HG02943 (cell line): Measurements from ENCODE around the gene ADAMTS14.
"Not testable (repeated sequence)": the region's sequence is repeated elsewhere in the genome, so short reads cannot be mapped to it uniquely, and the experiment has no call there.

Experiments used
- ATAC-seq: cut with Tn5 transposase; IDR thresholded peaks from one replicate; pipeline ENCODE4 v1.9.1; 2021; ENCODE audit warnings: mild to moderate bottlenecking, low read depth, moderate library complexity; ENCODE audit not compliant: unreplicated experiment

Gene ADAMTS14

DNA sequence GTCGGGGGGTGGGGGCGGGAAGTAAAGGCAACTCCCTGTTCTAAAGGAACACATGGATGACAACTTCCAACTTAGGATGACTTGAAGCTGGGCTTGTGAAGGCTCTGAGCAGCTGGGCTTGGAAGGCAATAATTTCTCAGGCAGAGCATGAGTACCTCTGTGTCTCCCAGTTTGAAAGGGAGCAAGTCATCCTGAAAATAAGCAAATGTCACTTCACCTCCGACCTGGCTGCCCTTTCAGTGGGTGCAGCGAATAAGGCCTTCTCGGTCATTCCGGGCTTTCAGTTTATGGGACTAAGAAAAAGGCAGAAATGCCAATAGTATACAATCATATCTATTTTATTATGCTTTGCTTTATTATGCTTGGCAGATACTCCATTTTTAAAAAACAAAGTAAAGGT is 15.3 kb upstream of the ADAMTS14 start:
- ATAC-seq: no peak

DNA sequence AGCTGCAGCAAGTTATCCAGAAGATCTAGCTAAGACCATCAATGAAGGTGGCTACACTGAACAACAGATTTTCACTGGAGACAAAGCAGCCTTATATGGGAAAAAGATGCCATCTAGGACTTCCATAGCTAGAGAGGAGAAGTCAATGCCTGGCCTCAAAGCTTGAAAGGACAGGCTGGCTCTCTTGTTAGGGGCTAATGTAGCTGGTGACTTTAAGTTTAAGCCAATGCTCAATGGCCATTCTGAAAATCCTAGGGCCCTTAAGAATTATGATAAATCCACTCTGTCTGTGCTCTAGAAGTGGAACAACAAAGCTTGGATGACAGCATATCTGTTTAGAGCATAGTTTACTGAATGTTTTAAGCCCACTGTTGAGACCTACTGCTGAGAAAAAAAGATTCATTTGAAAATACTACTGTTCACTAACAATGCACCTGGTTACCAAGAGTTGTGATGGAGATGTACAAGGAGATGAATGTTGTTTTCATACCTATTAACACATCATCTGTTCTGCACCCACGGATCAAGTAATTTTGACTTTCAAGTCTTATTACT is 13.6 kb upstream of the ADAMTS14 start:
- no peak for ATAC-seq

DNA sequence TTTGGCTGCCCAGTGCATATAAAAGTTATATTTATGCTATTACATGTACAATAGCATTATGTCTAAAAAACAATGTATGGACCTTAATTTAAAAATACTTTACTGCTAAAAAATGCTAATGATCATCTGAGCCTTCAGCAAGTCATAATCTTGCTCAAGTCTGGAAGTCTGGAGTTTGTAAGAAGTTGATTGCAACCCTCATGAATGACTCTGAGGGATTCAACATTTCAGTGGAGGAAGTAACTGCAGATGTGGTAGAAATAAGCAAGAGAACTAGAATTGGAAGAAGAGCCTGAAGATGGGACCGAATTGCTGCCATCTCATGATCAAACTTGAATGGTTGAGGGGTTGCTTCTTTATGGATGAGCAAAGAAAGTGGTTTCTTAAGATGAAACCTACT is 13.0 kb upstream of the ADAMTS14 start:
- no peak for ATAC-seq

DNA sequence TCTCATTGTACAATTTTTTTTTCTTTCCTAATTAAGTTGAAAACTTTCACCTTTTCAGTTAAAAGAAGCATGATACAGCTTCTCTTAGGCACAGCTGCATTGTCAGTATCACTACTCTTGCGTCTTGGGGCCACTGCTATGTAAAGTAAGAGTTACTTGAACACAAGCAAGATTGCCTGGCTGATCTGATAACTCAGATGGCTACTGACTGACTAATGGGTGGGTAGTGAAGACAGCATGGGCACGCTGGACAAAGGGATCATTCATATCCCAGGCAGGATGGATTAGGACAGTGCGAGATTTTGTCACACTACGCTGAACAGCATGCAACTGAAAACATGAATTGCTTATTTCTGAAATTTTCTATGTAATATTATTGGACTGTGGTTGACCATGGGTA is 11.6 kb upstream of the ADAMTS14 start:
- ATAC-seq: no peak

DNA sequence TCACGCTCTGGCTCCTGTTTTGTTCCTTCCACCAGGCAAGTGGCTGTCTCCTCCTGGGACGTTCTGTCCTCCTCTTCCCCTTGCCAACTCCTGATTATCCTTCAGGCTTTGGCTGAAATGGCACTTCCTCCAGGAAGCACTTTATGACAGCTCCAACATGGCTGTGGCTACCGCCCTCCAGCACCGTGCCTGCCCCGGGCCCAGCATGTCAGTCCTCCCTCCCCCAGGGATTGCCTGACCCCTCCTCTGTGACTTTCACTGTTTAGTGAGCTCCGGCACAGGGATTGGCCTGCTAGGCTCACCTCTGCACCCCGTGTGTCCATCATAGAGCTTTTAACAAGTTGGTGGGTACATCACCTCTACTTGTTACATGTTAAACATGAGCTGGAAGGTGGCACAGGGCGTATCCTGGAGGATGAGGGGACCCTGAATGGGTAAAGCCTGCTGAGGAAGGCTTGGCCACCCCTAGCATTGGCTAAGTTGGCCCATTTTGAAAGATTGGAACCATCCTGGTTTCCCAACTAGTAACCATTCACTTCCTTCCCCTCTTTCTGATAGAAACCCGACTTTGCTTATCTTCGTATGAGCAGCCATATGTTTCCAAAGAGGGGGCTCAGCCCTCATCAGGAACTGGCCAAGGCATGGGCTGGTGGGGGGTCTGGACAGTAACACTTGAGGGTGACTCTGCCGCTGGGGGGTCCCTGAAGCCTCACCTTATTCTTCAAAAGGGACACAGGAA is 10.5 kb upstream of the ADAMTS14 start:
- no peak for ATAC-seq

DNA sequence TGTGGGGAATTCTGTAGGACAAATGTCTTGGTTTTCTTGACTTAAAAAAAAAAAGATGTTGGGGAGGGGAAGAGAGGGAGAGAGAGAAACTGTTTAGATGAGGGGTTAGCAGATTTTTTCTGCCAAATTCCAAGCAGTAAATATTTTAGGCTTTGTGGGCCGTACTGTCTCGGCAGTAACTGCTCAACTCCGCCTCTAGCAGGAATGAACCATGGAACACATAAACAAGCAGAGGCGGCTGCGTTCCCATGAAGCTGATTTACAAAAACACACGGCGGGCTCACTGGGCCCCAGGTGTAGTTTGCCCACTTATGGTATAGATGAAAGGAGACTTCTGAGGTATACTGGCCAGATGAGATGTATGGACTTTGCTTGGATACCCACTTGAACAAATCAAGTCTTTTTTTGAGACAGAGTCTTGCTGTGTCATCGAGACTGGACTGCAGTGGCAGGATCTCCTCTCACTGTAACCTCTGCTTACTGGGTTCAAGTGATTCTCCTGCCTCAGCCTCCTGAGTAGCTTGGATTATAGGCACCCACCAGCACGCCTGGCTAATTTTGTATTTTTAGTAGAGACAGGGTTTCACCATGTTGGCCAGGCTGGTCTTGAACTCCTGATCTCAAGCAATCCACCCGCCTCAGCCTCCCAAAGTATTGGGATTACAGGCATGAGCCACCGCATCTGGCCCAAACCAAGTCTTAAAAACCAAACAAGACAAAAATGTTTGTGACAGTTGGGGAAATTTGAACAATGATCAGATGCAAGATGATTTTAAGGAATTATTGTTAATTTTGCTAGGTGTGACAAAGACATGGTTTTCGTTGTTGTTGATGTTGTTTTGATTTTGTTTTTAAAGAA is 9.7 kb upstream of the ADAMTS14 start:
- ATAC-seq: no peak

DNA sequence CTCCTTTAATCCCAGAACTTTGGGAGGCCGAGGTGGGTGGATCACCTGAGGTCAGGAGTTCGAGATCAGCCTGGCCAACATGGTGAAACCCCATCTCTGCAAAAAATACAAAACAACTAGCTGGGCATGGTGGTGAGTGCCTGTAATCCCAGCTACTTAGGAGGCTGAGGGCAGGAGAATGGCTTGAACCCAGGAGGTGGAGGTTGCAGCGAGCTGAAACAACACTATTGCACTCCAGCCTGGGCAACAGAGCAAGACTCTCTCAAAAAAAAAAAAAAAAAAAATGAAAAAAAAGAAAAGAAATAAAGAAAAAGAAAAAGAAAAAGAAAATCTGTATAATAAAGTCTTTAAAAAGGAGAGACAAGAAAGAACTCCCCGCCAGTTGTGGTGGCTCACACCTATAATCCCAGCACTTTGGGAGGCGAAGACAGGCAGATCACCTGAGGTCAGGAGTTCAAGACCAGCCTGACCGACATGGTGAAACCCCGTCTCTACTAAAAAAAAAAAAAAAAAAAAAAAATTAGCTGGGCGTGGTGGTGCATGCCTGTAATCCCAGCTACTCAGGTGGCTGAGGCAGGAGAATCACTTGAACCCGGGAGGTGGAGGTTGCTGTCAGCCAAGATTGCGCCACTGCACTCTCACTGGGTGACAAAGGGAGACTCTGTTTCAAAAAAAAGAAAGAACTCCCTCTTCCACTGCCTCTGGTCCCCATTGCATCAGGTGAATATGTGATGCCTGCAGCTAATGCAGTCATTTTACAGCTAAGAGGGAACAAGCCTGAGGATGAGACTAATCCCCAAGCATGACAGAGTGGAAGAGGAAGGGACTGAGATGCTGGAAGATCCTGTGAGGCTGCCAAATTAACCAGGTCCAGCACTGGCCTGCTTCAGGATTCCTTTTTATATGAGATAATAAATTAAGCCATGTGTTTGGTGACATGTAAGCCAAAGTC is 8.6 kb upstream of the ADAMTS14 start:
- ATAC-seq: not testable (repeated sequence)

DNA sequence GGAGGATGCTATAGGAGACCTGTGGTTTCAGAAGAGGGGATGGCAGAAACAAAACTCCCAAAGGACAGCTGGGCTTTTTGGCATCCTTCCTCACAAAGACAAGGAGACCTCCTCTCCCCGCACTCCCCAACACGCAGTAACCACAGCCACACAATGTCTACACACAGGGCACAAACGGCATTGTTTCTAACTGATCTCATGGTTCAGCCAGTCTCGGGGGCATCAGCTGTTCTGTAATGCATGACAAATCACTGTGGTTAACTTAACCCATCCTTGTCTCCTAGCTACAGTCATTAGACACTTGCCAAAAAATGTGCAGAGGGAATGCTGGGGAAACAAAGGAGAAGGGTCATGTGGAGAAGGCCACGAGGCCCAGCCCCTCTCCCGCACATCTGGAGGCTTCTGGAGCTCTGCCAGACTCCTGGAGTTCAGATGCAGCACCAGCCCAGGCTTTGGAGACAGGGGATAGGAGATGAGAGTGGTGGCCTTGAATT is 7.6 kb upstream of the ADAMTS14 start:
- ATAC-seq: no peak

DNA sequence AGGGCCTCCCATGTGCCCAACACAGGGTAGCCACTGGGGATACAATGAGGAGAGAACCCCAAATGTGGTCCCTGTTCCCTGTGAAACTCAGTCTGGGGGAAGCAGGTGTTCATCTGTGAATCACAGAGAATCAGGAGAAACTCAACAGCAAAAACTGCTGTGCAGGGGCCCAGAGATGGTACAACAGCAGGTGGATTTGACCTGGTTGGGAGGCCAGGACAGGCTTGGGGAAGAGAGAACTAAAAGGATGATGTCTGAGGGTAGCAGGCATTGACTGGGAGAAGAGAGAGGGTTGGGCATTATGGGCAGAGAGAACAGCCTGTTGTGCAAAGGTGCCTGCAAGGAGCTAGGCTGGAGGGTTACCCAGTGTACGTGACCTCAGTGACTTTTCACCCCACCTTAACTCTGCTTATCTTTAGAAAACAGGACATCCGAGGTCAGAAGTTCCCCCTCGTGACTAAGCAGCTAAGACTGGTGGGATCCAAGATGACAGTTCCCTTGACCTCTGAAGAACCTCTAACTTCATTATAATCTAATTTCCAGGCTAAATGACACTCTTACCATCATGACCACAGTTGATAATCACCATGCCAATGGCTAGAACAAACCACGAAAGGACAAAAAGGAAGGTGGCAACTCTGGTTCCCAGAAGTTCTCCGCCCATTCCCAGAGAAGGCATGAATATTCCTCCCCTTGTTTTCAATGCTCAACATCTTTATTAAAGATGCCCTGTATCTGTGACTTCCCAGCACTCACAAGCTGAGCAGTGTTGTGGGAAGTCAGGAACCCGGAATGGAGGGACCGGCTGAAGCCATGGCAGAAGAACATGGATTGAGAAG is 5.1 kb upstream of the ADAMTS14 start:
- no peak for ATAC-seq

DNA sequence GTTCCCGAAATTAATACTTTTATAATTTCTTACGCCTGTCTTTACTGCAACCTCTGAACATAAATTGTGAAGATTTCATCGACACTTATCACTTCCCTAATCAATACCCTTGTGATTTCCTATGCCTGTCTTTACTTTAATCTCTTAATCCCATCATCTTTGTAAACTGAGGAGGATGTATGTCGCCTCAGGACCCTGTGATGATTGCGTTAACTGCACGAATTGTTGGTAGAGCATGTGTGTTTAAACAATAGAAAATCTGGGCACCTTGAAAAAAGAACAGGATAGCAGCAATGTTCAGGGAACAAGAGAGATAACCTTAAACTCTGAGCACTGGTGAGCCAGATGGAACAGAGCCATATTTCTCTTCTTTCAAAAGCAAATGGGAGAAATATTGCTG is 4.5 kb upstream of the ADAMTS14 start:
- ATAC-seq: not testable (repeated sequence)

DNA sequence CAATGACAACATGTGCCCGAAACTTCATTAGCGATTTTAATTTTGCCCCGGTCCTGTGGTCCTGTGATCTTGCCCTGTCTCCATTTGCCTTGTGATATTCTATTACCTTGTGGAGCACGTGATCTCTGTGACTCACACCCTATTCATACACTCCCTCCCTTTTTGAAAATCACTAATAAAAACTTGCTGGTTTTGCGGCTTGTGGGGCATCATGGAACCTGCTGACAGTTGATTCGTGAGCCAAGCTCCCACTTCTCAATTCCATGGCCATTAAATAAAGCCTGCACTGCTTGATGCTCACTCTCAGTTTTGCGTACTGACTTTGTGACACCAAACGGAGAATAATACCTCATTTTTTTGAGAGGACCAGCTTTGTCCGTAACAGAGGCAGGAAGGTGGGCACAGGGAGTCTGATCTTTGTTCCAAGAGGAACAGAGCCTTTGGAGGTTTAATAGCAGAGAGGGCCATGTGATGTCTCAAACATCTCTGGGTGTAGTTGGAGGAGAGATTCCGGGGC is 3.8 kb upstream of the ADAMTS14 start:
- no peak for ATAC-seq

DNA sequence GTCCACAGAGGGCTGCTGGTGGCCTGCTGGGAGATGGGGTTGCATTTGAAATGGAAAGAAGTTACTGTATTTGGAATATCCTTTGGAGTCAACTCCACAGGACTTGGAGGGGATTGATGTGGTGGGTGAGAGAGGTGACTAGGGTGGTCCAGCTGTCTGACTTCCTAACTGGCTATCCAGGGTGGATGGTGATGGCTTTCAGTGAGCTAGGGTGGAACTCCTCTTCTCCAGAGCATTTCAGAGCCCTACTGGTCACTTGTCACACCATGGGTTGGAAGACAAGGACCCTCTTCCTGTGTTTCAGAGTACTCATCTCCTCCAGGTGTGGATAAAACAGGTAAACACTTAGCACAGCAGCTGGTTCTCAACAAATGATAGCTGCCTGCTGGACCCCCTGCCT is 3.3 kb upstream of the ADAMTS14 start:
- ATAC-seq: no peak

DNA sequence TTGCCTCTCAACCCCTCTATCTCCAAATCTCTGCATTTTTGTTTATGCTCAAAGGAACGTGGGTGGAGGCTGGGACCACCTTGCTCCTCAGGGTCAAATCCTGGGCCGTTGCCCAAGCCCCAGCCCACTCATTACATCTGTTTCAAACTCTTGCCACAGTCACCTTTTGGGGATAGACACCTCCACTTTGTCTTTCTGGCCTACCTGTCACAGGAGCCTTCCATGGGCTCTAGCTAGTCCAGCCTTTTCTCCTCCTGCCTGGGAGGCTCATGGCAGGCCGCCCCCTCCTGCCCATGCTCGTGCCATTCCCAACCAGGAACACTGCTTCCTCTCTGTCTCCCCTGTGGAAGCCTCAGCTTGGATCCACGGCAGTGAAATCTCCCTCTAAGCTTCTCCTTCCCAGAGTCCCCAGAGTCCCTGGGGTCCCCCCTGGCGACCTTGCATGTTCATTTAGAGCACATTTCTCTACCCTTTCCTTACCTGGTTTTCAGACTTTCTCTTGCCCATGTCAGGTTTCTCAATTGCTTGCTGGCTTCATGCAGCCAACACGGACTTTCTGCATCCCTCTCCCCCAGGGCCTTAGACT is 2.5 kb upstream of the ADAMTS14 start:
- ATAC-seq: no peak

DNA sequence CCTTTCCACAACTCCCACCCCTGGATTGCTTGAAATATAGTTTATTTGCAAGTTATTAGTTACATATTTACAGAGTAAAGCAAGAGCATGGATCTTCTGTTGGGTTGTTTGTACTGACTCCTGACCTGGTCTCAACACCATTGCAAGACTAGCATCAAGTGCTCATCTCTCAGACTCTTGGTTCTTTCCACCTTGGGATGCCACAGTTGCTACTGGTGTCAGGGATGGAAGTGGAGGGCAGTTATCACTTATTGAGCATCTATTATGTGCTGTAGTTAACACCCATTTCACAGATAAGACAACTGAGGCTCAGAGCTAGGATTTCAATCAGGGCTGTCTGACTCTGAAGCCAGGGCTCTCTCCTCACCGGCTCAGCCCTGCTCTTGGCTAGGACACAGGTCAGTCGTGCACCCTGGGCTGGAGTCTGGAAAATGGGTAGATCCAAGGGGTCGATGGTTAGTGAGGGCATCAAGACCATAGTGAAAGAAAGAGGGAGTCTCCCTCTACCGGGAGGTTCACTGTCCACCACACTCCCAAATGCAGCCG is 614 bp upstream of the ADAMTS14 start:
- no peak for ATAC-seq

DNA sequence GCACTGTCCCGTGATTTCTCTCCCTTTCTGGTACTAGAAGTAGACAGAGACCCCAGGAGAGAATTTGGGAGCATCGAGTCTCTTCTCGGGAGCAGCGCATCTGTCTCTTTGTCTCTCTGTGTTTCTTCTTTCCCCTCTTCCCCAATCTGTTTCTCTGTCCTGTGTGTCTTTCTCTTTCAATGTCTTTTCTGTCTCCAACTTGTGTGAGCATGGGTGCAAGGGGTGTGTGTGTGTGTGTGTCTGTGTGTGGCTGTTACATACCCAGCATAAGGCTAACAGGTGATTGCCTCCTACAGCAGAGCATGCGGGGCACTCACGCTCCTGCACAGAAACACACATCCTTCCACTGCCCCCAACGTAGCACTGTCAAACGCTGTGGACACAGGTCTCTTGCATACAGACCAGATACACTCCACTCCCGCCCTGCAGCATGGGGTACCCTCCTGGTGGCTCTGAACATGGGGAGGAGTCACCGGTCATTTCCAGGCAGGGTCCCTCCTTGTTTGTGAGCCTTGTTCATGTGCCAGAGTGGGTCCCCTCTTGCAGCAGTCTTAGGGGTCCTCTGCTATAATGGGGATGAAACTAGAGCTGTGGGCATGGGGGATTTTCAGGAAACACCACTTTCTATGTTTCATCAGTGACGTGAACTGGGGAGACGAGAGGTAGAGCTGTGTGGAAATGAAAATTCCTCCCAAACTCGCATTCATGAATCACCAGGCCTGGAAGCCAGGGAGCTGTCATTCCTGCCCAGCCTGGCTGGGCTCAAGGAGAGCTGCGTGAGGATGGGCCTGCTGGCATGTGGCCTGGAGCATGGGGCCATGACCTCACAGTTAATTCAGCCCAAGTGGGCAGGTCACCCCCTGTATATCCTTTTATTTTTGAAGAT is 980 bp downstream of the ADAMTS14 start:
- no peak for ATAC-seq

DNA sequence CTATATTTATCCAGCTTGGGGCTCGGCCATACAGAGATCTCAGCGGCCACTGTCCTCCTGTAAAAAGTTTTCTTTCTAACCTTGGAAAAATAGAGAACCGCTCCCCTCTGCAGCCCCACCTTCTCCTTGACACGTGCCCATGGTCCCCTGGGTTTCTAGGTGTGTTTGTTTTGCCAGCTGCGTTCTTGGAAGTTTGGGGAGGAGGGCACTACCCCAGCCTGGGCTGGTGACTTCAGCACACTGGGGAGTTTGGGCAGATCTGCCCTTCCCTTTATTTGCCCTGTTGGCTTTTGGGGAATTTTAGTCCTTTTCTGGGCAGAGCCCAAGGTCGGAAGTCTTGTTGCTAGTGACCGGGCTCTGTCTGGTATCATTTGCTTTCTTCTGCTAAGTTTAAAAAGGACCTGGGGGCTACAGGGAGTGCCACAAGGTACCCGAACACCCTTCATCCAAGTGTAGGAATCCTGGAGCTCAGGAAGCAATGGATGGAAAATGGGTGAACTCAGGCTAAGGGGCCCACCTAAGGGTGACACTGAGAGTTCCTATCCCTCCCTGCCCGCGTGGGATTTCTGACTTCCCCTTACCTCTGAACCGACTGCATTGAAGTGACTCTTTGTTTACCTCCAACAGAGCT is 1.7 kb downstream of the ADAMTS14 start:
- ATAC-seq: no peak
